Stimulated activated CD4-positive, alpha-beta T cell treated with anti-CD3 and anti-CD28 coated beads, TNF-alpha, amount 100 ng/mL, for 4 hours (primary cell): ENCODE results near the gene FSCN2.
"Not testable (repeated sequence)": the region's sequence is repeated elsewhere in the genome, so short reads cannot be mapped to it uniquely, and the experiment has no call there.

Source experiments
- DNase-seq, 3 experiments: peaks; one replicate each; pipeline ENCODE4 v3.0.0-alpha.2; 2020; ENCODE audit warnings: low read depth in 3 of 3

Gene FSCN2

DNA sequence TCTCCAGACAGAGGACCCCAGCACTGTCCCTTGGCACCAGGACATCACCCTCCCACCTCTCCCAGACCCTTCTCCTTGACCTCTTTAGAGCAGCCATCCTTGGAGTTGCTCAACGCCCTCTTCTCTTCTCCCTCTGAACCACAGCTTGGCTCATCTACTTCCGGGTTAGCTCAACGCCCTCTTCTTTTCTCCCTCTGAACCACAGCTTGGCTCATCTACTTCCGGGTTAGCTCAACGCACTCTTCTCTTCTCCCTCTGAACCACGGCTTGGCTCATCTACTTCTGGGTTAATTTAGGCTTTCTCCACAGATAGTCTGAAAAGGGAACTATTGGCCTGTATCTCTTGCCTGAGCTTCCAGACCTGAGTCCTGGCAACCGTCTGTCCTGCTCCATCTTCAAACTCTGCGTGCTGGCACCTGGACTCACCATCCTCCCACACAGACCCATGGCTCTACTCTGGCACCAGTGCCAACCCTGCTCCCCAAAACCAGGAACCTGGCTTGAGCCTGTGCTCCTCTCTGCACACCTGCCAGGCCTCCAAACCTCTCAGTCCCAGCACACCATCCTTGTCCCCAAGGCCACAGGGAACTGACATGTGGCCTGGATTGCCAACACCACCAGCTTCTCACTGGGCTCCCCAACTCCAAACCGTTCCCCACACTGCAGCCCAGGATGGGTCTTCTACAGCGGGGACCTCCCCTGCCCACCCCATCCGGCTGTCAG is 49.3 kb downstream of the FSCN2 start:
- no peak for DNase-seq

DNA sequence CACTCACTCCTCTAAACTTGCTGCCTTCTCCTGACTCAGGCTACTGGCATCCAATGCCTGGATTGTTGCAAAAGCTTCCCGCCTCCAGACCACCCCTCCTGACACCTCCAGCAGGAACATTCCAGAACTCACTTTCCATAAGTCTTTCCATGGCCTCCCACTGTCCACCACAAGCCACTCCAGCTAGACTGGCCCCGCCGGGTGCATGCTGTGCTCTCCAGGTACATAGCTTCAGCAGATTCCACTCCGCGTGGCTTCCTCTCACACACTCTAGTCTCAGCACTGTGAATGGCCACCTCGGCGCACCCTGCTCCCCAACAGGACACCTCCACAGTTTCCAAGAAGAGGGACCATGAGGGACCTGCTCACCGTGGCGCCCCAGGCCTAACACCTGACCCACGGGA is 49.9 kb downstream of the FSCN2 start:
- DNase-seq: no peak

DNA sequence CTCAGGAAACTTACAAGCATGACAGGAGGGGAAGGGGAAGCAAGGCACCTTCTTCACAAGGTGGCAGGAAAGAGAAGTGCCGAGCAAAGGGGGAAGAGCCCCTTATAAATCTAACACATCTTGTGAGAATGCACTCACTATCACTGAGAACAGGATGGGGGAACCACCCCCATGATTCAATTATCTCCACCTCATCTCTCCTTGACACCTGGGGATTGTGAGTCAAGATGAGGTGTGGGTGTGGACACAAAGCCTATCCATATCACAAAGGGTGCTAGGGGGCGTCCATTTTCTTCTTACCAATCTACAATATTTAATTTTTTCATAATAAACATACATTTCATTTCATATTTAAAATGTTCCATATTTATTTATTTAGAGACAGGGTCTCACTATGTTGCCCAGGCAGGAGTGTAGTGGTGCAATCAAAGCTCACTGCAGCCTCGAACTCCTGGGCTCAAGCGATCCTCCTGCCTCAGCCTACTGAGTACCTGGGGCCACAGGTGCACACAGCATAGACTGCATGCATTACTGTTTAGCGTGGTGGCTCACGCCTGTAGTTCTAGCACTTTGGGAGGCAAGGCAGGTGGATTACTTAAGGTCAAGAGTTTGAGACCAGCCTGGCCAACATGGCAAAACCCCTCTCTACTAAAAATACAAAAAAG is 50.5 kb downstream of the FSCN2 start:
- DNase-seq: no peak

DNA sequence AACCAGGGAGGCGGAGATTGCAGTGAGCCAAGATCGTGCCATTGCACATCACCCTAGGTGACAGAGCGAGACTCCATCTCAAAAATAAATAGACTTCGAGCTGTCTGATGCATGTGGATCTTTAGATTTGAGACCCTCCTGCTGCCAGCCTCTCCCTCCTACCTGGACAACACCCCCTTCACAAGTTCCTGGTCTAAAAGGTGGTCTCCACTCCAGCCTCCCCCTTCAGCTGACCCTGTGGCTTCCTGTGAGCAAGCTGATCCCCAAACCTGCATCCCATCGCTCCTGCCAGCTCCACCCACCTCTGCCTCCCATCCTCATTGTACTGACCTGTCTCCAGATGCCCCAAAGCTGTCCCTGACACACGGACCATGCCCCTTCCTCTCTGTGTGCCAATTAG is 51.1 kb downstream of the FSCN2 start:
- no peak for DNase-seq

DNA sequence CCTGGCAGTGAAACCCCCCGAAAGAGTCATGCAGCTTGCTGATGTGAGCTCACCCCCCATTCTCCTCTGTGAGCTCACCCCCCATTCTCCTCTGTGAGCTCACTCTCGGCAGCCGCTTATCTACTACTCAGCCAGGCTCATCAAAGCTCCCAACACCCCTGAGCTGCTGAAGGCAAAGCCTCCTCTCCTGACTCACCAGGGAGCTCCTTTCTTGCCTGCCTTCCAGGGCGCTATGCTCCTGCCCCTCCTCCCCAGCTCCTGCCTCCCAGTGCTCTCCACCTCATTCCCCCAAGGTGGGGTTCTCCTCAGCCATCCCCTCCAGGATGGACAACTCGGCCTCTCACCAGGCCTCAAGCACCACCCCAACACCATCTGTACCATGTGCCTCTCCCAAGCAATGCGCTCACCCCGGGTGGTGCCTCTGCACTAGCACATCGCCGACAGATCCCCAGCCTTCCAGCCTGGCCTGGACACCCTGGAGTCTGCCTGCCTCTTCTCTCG is 51.7 kb downstream of the FSCN2 start:
- no peak for DNase-seq

DNA sequence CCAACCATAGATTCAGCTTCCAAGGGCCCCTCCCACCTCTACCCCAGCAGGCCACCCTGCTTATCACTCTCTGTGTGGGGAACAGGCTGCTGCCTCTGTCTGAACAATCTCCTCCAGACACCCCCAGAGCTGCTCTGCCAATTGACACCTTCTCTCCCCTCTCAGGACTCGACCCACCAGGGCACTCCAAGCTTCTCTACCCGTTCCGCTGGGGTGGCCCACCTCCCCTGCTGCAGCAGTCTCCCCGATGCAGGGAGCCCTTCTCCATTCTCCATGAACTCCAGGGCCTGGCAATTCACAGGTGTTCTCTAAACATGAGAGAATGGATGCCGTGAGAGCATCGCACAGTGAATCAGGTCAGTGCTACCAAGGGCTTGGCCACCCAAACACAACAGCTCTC is 52.3 kb downstream of the FSCN2 start:
- no peak for DNase-seq

DNA sequence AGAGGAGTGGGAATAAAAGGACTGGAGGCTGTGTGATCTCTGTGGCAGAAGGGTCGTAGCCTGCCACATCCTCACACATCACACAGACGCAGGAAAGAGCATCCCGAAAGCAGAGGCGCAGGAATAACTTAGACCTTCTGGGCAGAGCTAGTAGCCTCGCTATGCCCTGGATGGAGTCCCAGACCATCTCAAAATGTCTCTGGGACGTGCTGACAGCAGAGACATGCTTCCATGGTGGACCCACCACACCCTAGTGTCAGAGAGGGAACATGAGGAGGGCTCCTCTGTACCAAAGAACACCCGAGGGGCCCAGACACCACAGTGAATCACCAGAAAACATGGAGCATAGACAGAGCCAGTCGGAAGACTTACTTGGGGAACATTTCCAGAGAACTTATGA is 53.6 kb downstream of the FSCN2 start:
- no peak for DNase-seq

DNA sequence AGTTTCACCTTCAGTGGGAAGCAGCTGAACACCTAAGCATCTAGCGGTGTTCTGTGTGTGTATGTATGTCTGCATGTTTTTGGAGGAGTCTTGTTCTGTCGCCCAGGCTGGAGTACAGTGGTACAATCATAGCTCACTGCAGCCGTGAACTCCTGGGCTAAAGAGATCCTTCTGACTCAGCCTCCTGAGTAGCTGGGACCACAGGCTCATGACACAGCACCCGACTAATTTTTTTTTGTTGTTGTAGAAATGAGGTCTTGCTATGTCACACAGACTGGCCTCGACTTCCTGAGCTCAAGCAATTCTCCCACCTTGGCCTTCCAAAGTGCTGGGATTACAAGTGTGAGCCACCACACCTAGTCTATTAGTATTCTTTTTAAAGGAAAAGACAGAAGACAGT is 54.2 kb downstream of the FSCN2 start:
- no peak for DNase-seq

DNA sequence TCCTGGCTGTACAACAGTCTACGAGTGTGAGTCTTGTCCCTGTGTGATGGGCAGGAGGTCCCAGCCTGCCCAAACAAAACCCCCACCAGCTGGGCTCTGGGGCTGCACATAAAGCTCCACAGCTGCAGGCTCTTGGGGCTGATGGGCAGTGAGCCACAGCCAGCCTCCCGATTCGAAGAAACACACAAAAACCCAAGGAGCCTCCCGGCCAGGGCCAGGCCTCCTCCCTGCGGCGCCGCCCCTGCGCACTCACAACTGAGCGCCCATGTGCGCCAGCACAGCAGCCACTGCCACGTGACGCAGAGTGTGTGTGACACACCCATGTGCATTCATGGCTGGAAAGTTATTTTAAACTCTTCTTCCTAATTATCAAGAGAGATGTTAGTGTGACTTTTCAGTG is 54.6 kb downstream of the FSCN2 start:
- DNase-seq: no peak

DNA sequence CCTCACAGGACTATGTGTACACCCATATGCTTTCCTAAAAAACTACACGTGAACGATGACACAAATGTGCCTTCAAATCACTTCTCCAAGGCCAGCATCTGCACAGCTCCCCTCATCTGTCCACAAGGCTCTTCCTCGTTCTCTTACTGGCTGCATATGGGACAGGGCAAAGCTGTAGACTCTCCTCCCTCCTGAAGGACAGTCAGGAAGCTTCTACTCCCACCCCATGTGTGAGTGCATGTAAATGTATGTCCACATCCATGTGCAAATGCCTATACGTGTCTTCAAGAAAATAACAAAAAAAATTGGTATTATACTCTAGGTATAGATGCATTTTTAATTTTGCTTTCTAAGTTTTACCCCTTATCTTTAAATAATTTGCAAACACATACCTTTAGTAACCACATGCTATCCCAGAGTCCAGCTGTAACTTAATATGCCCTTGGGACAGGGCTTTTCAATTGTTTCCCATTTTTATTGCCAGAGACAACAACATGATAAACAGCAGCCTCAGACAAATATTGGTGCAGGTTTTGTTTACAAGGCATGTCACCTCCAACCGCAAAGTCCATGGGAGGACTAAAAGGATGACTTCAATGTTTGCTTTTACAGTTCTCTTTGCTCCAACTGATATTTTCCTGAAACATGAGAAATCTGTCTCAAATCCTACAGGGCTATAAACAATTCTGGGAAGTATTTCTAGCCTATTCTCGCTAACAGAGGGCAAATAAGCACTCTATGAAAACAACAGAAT is 55.6 kb downstream of the FSCN2 start:
- DNase-seq: no peak

DNA sequence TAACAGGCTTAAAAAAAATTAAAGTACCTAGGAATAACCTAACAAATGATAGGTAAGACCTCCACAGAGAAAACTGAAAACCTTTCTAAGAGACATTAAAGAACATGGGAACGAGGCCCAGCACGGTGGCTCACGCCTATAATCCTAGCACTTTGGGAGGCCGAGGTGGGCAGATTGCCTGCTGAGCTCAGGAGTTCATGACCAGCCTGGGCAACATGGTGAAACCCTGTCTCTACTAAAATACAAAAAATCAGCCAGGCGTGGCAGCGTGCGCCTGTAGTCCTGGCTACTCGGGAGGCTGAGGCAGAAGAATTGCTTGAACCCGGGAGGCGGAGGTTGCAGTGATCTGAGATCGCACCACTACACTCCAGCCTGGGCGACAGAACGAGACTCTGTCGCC is 56.6 kb downstream of the FSCN2 start:
- not testable (repeated sequence) for DNase-seq

DNA sequence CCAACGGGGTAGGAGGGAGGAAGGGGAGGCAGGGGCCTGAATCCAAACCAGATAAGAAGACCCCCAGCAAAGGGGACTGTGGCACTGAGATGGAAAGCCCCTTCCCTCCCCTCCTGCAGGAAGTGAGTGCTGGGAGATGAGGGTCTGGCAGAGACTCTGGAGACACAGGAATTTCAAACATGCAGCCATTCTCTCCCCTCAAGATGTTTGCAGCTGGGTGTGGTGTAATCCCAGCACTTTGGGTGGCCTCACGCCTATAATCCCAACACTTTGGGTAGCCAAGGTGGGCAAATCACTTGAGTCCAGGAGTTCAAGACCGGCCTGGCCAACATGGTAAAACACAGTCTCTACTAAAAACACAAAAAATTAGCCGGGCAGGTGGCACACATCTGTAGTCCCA is 57.9 kb downstream of the FSCN2 start:
- no peak for DNase-seq
